HG02678 (cell line): ENCODE measurements around the gene HBG1.
"Not testable (repeated sequence)": the region's sequence is repeated elsewhere in the genome, so short reads cannot be mapped to it uniquely, and the experiment has no call there.

Source experiments
- ATAC-seq: cut with Tn5 transposase; IDR thresholded peaks from one replicate; pipeline ENCODE4 v1.9.1; 2021; ENCODE audit warnings: mild to moderate bottlenecking, moderate library complexity; ENCODE audit not compliant: unreplicated experiment

The HBG1 gene

DNA sequence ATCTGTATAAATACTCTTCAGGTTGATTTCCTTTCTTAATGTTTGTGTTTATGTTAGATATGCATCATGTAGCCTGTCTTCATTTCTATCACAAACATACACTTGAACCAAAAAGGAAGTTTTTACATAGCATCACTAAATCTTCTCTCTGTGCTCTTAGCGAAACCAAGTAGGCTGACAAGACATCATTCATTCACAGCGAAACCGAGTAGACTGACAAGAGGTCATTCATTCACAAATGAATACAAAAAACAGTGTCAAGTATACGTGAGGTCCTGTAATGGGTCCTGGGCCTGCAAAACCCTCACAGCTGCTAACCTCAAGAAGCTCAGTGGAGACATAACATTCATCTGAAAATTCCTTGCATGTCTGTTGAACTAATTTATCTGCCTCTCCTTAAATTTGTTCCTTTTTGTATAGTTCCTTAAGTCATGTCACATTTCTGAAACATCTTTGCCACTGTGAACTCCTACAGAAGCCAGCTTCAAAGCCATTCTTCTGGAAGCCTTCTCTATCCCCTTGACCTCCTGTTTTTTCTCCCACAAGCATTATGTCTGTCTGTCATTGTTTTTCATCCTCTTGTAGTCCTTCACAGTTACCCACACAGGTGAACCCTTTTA, 29.9 kb upstream of the HBG1 start:
- no peak for ATAC-seq

DNA sequence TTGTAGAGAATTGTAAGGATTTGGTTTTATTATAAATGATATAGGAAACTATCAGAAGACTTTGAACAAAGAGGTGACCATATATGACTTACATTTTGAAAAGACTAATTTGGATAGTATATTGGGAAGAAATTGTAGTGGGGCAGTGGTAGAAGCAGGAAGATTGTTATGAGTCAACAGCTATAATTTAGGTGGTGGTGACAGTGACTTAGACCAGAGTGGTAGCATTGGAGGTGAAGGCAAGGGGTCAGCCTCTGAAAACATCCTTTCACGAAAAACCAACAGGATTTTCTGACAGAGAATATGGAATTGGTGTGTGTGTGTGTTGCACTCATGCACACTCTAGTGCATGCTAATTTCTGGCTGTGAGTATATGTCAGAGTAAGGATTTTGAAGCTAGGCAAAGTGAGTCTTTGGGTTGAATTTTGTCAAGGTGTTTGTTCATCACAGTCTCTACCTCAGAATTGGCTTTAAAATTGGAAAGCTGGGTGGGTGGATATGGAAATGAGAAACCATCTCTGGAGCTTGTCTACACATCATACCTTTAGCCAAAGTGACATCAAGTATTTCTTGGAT, 28.2 kb upstream of the HBG1 start:
- peak; percentile 70 for ATAC-seq

DNA sequence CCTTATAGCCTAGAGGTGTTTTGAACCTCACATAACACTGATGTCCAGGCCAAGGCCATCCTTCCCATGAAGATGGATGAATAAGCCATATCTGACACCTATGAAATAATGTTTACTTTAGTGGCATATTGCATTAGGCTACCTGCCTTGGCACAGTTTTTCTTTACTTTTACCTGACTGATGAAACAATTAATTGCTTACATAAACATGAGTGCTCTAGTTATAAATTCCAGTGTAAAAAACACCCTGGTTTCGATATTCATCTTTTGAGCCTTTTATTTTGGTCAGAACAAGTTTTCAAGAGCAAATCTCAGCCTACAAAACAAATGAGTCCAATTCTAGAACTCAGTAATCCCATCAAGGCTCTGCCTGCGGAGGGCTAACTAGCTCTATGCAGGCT, 27.0 kb upstream of the HBG1 start:
- no peak for ATAC-seq

DNA sequence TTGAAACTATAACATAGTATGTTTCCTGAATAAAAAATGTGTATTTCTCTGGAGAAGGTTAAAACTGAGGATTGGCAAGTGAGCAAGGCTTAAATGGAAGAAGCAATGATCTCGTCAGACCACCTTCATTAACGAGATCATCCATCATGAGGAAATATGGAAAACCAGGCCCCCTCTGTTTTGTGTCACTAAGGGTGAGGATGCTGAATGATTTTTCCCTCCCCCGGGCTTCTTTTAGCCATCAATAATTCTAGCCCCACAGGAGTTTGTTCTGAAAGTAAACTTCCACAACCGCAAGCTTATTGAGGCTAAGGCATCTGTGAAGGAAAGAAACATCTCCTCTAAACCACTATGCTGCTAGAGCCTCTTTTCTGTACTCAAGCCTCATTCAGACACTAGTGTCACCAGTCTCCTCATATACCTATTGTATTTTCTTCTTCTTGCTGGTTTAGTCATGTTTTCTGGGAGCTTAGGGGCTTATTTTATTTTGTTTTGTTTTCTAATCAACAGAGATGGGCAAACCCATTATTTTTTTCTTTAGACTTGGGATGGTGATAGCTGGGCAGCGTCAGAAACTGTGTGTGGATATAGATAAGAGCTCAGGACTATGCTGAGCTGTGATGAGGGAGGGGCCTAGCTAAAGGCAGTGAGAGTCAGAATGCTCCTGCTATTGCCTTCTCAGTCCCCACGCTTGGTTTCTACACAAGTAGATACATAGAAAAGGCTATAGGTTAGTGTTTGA, 25.9 kb upstream of the HBG1 start:
- no peak for ATAC-seq

- no peak for ATAC-seq
Observed at GRCh38 chr11:5274395-5274794, 24.7 kb upstream of the HBG1 start.

GRCh38 chr11:5272395-5273017, 22.8 kb upstream of the HBG1 start:
- ATAC-seq: no peak

- ATAC-seq: no peak
Observed at GRCh38 chr11:5269715-5270147, 20.1 kb upstream of the HBG1 start, which contains the start of gene HBE1. HBE1 (minus strand) TSS chr11:5269945; CDS start chr11:5269890, 55 bp downstream.

DNA sequence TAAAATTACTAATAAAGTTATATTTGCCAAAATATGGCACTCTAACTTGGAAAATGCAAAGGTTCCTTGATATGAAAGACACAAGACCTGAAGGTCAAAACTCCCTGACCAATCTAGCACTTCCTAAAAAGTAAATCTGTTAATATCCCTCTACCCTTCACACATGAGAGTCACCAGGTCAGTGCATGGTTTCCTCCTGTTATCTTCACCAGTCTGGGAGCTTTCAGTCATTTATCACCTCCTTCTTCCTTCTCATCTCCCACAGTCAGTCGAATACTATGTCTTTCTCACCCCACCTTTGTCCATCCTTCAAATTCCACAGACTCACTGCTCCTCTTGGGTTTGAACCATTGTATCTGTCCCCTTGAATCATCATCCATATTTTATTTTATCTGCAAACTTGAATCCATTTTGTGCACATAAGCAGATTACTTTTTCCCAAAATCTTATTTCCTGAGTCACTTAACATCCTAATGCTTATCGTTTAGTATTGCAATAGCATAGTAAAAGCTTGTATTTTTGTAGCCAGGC, 17.4 kb upstream of the HBG1 start:
- no peak for ATAC-seq

DNA sequence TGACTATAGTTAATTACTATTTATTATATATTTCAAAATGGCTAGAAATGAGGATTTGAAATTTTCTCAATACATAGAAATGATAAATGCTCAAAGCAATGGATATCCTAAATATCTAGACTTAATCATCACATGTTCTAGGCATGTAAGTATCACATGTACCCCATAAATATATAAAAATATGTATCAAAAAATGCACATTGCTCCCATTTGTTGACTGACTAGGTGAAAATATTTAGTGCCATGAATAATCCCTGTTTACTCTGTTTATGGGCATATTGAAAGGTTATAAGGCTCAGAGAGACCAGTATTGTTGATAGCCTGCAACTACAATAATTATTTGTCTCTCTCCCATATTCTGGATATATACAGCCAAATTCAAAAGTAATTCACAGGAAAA, 17.0 kb upstream of the HBG1 start:
- ATAC-seq: no peak

- no peak for ATAC-seq
Observed at GRCh38 chr11:5265832-5266231, 16.2 kb upstream of the HBG1 start.

GRCh38 chr11:5258543-5259262, 9.0 kb upstream of the HBG1 start:
- no peak for ATAC-seq

- ATAC-seq: no peak
Observed at GRCh38 chr11:5257296-5257695, 7.6 kb upstream of the HBG1 start.

GRCh38 chr11:5254646-5255413, 5.2 kb upstream of the HBG1 start, which contains the start of gene HBG2:
HBG2 (minus strand) TSS chr11:5254781; CDS start chr11:5254728, 53 bp downstream.
- ATAC-seq: not testable (repeated sequence)

GRCh38 chr11:5254023-5254422, 4.4 kb upstream of the HBG1 start:
- ATAC-seq: not testable (repeated sequence)

DNA sequence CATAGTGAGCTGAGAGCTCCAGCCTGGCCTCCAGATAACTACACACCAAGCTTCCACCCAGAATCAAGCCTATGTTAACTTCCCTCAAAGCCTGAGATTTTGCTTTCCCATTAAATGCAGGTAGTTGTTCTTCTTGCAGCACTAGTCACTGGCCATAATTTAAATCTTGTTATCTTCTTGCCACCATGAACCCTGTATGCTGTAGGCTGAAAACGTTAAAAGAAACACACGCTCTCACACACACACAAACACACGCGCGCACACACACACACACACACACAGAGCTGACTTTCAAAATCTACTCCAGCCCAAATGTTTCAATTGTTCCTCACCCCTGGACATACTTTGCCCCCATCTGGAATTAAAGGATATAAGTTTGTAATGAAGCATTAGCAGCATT, 3.8 kb upstream of the HBG1 start:
- not testable (repeated sequence) for ATAC-seq

DNA sequence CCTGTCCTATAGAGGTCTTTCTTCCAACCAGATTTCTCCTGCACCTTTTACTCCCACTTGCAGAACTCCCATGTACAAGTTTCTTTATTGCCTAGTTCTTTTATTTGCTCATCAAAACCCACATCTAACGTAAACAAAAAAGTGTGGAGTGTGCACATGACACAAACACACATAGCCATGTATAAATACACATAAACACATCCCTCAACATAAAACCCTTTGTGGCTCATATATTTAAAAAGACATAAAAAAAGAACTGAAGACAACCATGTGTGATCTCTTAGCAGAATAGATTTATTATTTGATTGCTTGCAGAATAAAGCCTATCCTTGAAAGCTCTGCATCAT, 3.2 kb upstream of the HBG1 start:
- ATAC-seq: no peak

GRCh38 chr11:5252192-5252918, 2.7 kb upstream of the HBG1 start:
- ATAC-seq: no peak

GRCh38 chr11:5251746-5252145, 2.1 kb upstream of the HBG1 start:
- ATAC-seq: no peak

DNA sequence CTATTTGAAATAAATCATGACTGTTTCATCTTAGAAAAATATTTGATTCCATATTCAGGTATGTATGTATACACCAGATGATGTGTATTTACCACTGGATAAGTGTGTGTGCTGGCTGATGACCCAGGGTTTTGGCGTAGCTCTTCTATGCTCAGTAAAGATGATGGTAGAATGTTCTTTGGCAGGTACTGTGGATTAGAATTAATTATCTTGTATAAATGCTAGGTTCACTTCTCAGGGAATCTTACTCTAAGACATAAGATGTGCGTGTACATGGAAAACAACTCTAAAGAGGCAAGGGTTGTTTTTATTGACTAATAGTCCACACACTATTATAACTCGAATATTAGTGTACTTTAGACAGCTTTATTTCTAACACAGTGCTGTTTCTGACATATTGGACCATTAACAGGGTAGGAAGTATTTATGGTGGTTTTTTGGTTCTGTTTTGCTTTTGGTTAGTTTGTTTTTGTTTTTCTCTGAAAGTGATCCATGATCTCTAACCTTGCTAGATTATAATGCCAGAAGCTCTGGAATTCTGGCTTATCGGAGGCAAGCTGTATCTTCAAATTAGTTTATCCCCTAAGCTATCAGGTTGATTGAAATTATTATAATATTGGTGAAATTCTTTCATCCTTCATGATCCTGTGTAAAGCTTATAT, 1.0 kb upstream of the HBG1 start:
- ATAC-seq: no peak
